ENCODE measurements around the gene CDK14. TPM values are rescaled to one million over a fixed set of nuclear protein-coding genes. Genes with fewer than 3 reads are reported as not detected.

The CDK14 gene
- total RNA-seq, 1 donor from 2014 or later = 58.6 TPM

DNA sequence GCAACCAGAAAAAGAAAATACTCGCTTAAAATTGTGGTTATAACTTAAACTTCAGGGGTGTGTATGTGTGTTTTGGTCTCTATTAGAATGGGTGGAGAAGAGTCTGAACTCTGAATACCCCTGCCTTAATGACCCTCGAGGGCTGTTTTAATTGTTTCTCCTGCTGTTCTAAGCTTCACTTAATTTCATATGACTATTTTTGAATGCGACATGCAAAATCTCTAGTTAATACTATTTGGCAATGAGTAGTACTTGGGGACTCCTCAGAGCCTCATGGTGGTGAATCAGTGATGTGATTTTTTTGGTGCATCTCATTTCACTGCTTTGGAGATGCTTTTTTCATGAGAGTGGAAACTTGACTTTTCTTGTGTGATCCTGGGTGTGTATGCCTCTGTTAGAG, 178.6 kb downstream of the CDK14 start:
- no peak overlapping the region for H3K27ac ChIP-seq
- ATAC-seq = no peak
- TF ChIP-seq CTCF (IDR thresholded peaks at IDR 0.05) = no peak

DNA sequence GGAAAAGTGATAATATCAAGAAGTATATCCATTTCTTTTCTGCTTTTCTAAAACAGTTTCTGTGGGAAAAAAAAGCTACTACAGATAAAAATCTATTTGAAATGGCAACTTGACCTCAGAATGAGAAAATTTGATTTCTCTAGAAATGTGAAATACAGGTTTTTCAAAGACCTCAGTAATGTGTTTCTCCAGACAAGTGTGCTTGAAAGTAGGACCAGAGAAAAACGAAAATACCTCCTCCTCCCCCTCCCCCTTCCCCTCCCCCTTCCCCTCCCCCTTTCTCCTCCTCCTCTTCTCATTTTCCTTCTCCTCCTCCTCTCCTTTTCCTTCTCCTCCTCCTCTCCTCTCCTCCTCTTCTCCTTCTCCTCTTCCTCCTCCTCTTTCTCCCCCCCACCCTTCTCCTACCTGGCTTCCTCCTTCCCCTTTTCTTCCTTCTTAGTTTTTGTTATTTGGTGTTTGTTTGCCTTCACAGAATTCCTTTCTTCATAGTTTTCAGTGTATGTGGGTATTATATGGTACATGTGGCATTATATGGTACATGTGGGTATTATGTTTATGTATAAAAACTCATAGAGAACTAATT, 179.4 kb downstream of the CDK14 start:
- TF ChIP-seq CTCF (IDR thresholded peaks at IDR 0.05) = no peak
- no peak for ATAC-seq
- intact Hi-C loops (cut with DNase I) = no loop called here
- H3K9me3 ChIP-seq = no peaks in the 10 kb centered on the region
- no peaks in the 10 kb centered on the region for H3K27me3 ChIP-seq (ENCODE audit: low read depth)
- H3K4me3 ChIP-seq = no peak overlapping the region
- no peak overlapping the region for H3K27ac ChIP-seq
- no peaks in the 10 kb centered on the region for H3K36me3 ChIP-seq
- peaks cover 15% of the 10 kb centered on the region for H3K4me1 ChIP-seq
- no peak for DNase-seq

More for the DNA sequence above, 178.6 kb downstream of the CDK14 start:
- H3K36me3 ChIP-seq = no peaks in the 10 kb centered on the region
- no peaks in the 10 kb centered on the region for H3K27me3 ChIP-seq (ENCODE audit: low read depth)
- H3K9me3 ChIP-seq = no peaks in the 10 kb centered on the region
- H3K4me3 ChIP-seq = no peak overlapping the region
- no peak for DNase-seq
- intact Hi-C loops (cut with DNase I) = no loop called here
- H3K4me1 ChIP-seq = peaks cover 15% of the 10 kb centered on the region

DNA sequence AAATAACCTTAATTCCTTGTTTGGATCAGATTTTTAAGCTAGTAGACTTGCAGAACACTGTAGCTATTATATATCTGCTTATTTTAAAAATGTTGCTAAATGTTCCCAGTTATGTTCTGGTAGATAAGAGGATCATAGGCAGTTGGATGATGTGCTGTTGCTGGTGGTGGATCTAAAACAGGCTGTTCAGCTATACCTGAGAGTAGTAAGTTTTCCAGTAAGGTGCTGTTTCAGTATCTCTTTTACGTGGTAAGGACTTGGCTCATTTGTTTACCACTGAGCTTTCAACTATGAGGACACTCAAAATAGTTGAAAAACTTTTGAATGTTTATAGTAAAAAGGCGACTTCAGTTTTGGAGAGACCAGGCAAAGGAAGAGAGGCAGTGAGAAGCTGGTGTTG, 180.9 kb downstream of the CDK14 start:
- ATAC-seq = no peak
- intact Hi-C loops (cut with DNase I) = no loop called here
- no peaks in the 10 kb centered on the region for H3K36me3 ChIP-seq
- no peak for DNase-seq
- no peak for TF ChIP-seq CTCF (IDR thresholded peaks at IDR 0.05)
- no peak overlapping the region for H3K4me3 ChIP-seq
- H3K27ac ChIP-seq = no peak overlapping the region
- no peaks in the 10 kb centered on the region for H3K9me3 ChIP-seq
- H3K27me3 ChIP-seq (ENCODE audit: low read depth) = no peaks in the 10 kb centered on the region
- H3K4me1 ChIP-seq = peaks cover 15% of the 10 kb centered on the region

DNA sequence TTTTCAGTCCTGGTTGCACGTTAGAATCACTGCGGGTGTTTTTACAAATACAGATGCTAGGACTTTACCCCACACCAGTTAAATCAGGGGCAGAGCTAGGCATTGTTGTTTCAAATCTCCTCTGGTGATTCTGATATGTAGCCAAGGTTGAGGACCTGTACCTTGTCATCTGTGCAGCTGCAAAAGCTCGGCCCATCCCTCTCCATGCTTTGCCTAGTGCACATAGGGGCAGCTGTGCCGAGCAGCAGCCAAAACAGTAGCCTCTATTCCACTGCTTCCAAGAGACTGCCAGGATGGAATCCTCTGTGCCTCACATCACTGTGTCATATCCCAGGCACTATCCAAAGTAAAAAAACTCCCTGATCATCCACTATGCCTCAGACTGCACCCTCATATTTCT, 181.3 kb downstream of the CDK14 start:
- Histone ChIP-seq H3K27ac (no peak overlapping the region), H3K27me3 (ENCODE audit: low read depth) (no peaks in the 10 kb centered on the region), H3K4me1 (peaks cover 15% of the 10 kb centered on the region), H3K36me3 (no peaks in the 10 kb centered on the region), H3K4me3 (no peak overlapping the region), H3K9me3 (no peaks in the 10 kb centered on the region)
- DNase-seq (no peak), ATAC-seq (peak; percentile 28 to 64)
- intact Hi-C loops (cut with DNase I) = no loop called here
- no peak for TF ChIP-seq CTCF (IDR thresholded peaks at IDR 0.05)

DNA sequence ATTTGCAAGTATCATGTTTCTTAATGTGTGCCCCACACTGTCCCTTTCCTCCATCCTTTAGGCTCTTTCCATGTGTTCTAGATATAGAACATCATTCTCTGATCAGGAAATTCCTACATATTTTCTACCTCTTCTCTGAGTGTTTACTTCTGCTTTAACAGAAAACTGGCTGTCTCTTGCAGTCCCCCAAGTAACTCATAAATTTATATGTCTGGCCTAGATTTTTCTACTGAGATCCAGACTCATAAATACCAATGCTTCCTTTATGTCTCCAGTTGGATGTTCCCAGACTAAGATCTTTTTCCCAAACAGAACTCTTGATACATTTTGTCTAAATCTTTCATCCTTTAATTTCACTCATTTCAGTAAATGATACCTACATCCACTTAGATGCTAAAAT, 181.8 kb downstream of the CDK14 start:
- DNase-seq = no peak
- ATAC-seq = no peak

More for the DNA sequence above, 181.8 kb downstream of the CDK14 start:
- Histone ChIP-seq H3K4me1 (peaks cover 15% of the 10 kb centered on the region), H3K4me3 (no peak overlapping the region), H3K27me3 (ENCODE audit: low read depth) (no peaks in the 10 kb centered on the region), H3K9me3 (no peaks in the 10 kb centered on the region), H3K36me3 (no peaks in the 10 kb centered on the region), H3K27ac (no peak overlapping the region)
- no peak for TF ChIP-seq CTCF (IDR thresholded peaks at IDR 0.05)
- intact Hi-C loops (cut with DNase I) = no loop called here

All from lower lobe of right lung (tissue), 2 donors.